A673 (cell line): ENCODE data around the gene COX6A2. TPM values are rescaled to one million over a fixed set of nuclear protein-coding genes. Genes with fewer than 3 reads are reported as not detected.
"Not testable (repeated sequence)": the region's sequence is repeated elsewhere in the genome, so short reads cannot be mapped to it uniquely, and the experiment has no call there.

Source experiments
- BruUV-seq: library from RNA; stranded (reverse); fragments of 400-500 nt; replicated peaks from 2 replicates; lab custom pipeline; 2021; lab: Mats Ljungman, UMichigan
- CTCF ChIA-PET: fragments of 300-600 bp; sonication (Branson Sonifier 250); formaldehyde crosslinking; loops from one replicate; lab custom pipeline; 2022; ENCODE audit warnings: antibody characterized with exemption; lab: Charles Lee
- POLR2A ChIA-PET: fragments of 300-600 bp; sonication (Branson Sonifier 250); formaldehyde crosslinking; loops from one replicate; lab custom pipeline; 2022; ENCODE audit warnings: antibody characterized with exemption; ENCODE audit not compliant: low non-redundant PET; lab: Charles Lee
- DNase-seq: peaks from one replicate; pipeline ENCODE4 v3.0.0-alpha.2; 2015; ENCODE audit warnings: low spot score
- H3K27ac ChIP-seq: fragments of 200-600 bp; sonication (generic); 2 replicates; pipeline ENCODE4 v1.5.1; 2016; ENCODE audit warnings: mixed run types, low read depth, mild to moderate bottlenecking, mixed read lengths, antibody characterized with exemption, low read length; ENCODE audit not compliant: poor library complexity, severe bottlenecking
- H3K27me3 ChIP-seq: fragments of 200-600 bp; sonication (generic); replicated peaks from 2 replicates; pipeline ENCODE4 v1.6.1; 2017; ENCODE audit warnings: mixed run types, low read depth, mild to moderate bottlenecking, mixed read lengths, antibody characterized with exemption, low read length; ENCODE audit not compliant: insufficient read depth, poor library complexity
- H3K36me3 ChIP-seq: fragments of 200-600 bp; sonication (generic); 2 replicates; pipeline ENCODE4 v1.6.1; 2016; ENCODE audit warnings: mixed run types, mild to moderate bottlenecking, mixed read lengths, antibody characterized with exemption, low read length; ENCODE audit not compliant: insufficient read depth, poor library complexity, severe bottlenecking
- H3K4me1 ChIP-seq: fragments of 200-600 bp; sonication (generic); 2 replicates; pipeline ENCODE4 v1.6.1; 2017; ENCODE audit warnings: mixed run types, mild to moderate bottlenecking, mixed read lengths, antibody characterized with exemption, low read length; ENCODE audit not compliant: insufficient read depth, poor library complexity, severe bottlenecking
- H3K4me3 ChIP-seq: fragments of 200-600 bp; sonication (generic); 2 replicates; pipeline ENCODE4 v1.5.1; 2016; ENCODE audit warnings: low read depth, mixed run types, mild to moderate bottlenecking, mixed read lengths, low read length; ENCODE audit not compliant: poor library complexity, severe bottlenecking
- H3K9me3 ChIP-seq: fragments of 200-600 bp; sonication (generic); 2 replicates; pipeline ENCODE4 v1.6.1; 2016; ENCODE audit warnings: mixed run types, low read depth, mild to moderate bottlenecking, mixed read lengths, antibody characterized with exemption, low read length; ENCODE audit not compliant: poor library complexity, severe bottlenecking
- EZH2 ChIP-seq: fragments of 200-600 bp; sonication (generic); IDR thresholded peaks from 2 replicates; pipeline ENCODE4 v1.6.1; 2017; ENCODE audit warnings: borderline replicate concordance, low read depth, mild to moderate bottlenecking, mixed read lengths, antibody characterized with exemption, low read length; ENCODE audit not compliant: poor library complexity, severe bottlenecking
- intact Hi-C: fragments of 100-400 bp; cut with micrococcal nuclease; formaldehyde crosslinking; loops from one replicate; pipeline ENCODE4 v1.10.0; 2022; ENCODE audit not compliant: unreplicated experiment
- total RNA-seq: library from RNA; stranded (reverse); gene quantifications from 2 replicates; pipeline ENCODE4 v1.2.3, GENCODE V29; 2021
- TF ChIP-seq, protein P1 (sequence below): fragments of 300-800, 200-600 bp; sonication (generic); conservative IDR thresholded peaks from 2 replicates; pipeline ENCODE4 v1.5.1; 2017; ENCODE audit warnings: low read depth, mild to moderate bottlenecking, antibody characterized with exemption, low read length, moderate library complexity, mixed read lengths

The COX6A2 gene
- total RNA-seq, 1 experiment from 2014 or later = not detected

DNA sequence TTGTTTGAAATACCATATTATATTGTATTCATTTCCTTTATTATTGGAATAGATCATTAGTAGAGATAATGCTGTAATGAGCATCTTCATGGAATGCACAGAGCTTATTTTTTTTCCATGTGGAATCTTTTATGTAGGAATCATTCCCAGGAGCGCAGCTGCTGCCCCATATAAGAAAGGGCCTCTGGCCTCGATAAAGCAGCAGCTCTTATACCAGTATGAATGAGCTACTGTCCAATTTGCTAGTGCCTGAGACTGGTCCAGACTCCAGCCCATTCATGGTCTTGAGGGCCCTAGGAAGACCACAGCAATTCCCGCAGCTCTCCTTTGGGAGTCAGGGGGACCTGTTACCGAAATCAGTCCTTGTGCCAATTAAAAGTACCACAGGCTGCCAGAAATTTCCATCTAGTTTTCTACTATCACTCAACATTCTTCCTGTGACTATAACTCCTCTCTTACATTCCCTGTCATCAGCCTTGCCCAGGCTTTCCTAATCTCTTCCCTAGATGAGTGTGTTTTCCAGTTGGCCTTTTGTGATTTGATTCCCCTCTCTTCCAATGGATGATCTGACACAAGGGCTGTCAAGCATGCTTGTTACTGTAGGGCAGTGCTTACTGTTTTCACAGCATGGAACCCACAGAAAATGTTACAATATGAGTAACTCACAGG, 12.5 kb upstream of the COX6A2 start:
- BruUV-seq = no TSS peak
- ChIA-PET POLR2A (interaction anchor here (0.6 kb wide), 1 partner anchor 445 kb away, joined by 4 read pairs; no protein-coding TSS in a partner anchor), CTCF (no interaction called here)
- Histone ChIP-seq H3K4me1 (no peaks in the 10 kb centered on the region), H3K4me3 (no peak overlapping the region), H3K27me3 (no peaks in the 10 kb centered on the region), H3K36me3 (no peaks in the 10 kb centered on the region), H3K9me3 (no peaks in the 10 kb centered on the region), H3K27ac (no peak overlapping the region)
- intact Hi-C loops = loop anchor here (5.0 kb wide), 1 partner anchor 238 kb away; the partner anchor contains the start of gene PYCARD
- TF ChIP-seq, protein P1, sequence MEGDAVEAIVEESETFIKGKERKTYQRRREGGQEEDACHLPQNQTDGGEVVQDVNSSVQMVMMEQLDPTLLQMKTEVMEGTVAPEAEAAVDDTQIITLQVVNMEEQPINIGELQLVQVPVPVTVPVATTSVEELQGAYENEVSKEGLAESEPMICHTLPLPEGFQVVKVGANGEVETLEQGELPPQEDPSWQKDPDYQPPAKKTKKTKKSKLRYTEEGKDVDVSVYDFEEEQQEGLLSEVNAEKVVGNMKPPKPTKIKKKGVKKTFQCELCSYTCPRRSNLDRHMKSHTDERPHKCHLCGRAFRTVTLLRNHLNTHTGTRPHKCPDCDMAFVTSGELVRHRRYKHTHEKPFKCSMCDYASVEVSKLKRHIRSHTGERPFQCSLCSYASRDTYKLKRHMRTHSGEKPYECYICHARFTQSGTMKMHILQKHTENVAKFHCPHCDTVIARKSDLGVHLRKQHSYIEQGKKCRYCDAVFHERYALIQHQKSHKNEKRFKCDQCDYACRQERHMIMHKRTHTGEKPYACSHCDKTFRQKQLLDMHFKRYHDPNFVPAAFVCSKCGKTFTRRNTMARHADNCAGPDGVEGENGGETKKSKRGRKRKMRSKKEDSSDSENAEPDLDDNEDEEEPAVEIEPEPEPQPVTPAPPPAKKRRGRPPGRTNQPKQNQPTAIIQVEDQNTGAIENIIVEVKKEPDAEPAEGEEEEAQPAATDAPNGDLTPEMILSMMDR = no peak
- no peak for TF ChIP-seq EZH2
- DNase-seq = no peak

DNA sequence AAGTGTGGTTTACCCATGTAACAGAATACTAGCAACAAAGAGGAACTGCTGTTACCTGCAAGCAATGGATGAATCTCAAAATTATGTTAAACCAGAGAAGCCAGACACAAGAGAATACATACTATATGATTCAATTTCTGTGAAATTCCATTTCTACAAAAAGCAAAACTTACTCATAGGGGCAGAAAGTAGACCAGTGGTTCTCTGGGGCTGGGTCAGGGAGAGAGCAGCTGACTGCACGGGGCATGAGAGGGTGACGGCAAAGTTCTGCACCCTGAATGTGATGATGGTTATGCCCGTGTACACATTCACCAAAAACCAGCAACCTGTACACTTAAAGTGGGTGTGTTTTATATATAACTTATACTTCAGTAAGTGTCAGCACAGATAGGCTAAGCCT, 11.4 kb upstream of the COX6A2 start:
- no TSS peak for BruUV-seq
- intact Hi-C loops = no loop called here
- H3K36me3 ChIP-seq = no peaks in the 10 kb centered on the region
- H3K27ac ChIP-seq = no peak overlapping the region
- no peaks in the 10 kb centered on the region for H3K9me3 ChIP-seq
- POLR2A ChIA-PET = no interaction called here
- H3K27me3 ChIP-seq = no peaks in the 10 kb centered on the region
- CTCF ChIA-PET = no interaction called here
- no peak overlapping the region for H3K4me3 ChIP-seq
- no peak for DNase-seq
- TF ChIP-seq EZH2 = no peak
- TF ChIP-seq, protein P1 = no peak
- H3K4me1 ChIP-seq = no peaks in the 10 kb centered on the region

DNA sequence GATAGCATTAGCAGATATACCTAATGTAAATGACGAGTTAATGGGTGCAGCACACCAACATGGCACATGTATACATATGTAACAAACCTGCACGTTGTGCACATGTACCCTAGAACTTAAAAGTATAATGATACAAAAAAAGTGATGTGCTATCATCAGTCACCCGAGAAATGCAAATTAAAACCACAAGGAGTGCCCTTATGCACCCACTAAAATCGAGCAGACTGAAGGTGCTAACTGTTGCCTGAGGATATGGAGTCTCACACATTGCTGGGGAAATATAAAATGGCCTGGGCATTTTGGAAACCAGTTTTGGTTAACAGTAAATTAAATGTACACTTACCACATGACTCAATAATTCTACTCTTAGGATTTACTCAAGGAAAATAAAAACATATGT, 10.9 kb upstream of the COX6A2 start:
- H3K4me1 ChIP-seq, H3K27ac ChIP-seq, POLR2A ChIA-PET, intact Hi-C loops, DNase-seq, H3K36me3 ChIP-seq, H3K27me3 ChIP-seq, BruUV-seq, CTCF ChIA-PET, H3K4me3 ChIP-seq, H3K9me3 ChIP-seq: not testable (repeated sequence)

DNA sequence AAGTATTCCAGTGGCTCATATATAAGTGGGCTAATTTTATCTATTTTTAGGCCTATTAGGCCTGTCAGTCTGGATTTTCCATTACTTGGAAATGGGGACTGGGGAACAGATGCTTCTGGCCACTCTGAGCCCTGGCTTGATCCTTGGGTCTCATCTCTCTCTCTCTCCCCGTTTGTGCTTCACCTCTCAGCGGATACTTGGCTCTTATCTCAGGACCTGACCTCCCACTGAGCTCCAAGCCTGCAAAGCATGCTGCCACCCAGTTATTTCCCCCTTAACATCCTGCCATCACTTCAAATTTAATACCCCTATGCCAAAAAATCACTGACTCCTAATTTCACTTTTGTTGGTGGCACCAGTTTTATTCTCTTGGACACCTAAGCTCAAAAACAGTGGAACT, 10.3 kb upstream of the COX6A2 start:
- Histone ChIP-seq H3K4me3 (no peak overlapping the region), H3K27ac (no peak overlapping the region), H3K36me3 (no peaks in the 10 kb centered on the region), H3K4me1 (no peaks in the 10 kb centered on the region), H3K27me3 (no peaks in the 10 kb centered on the region), H3K9me3 (no peaks in the 10 kb centered on the region)
- intact Hi-C loops = no loop called here
- no peak for TF ChIP-seq EZH2
- TF ChIP-seq, protein P1 = no peak
- ChIA-PET CTCF (no interaction called here), POLR2A (no interaction called here)
- no TSS peak for BruUV-seq
- DNase-seq = no peak
